GM18511 (cell line): ENCODE measurements around the gene CASZ1.

Experiments used
- ATAC-seq: cut with Tn5 transposase; IDR thresholded peaks from one replicate; pipeline ENCODE4 v1.9.1; 2021; ENCODE audit warnings: mild to moderate bottlenecking, moderate library complexity; ENCODE audit not compliant: unreplicated experiment

The CASZ1 gene

GRCh38 chr1:10692401-10693021 lies 103.9 kb downstream of the CASZ1 start:
- no peak for ATAC-seq

- no peak for ATAC-seq
Observed at GRCh38 chr1:10691740-10692125, 104.7 kb downstream of the CASZ1 start.

GRCh38 chr1:10691075-10691739 lies 105.2 kb downstream of the CASZ1 start:
- ATAC-seq, result no peak

GRCh38 chr1:10690484-10690883 lies 106.0 kb downstream of the CASZ1 start:
- no peak for ATAC-seq

- ATAC-seq, result no peak
Observed at GRCh38 chr1:10688409-10688786, 108.0 kb downstream of the CASZ1 start.

- ATAC-seq, result no peak
Observed at GRCh38 chr1:10687782-10688408, 108.6 kb downstream of the CASZ1 start.

- ATAC-seq, result no peak
Observed at GRCh38 chr1:10687251-10687651, 109.2 kb downstream of the CASZ1 start.

- ATAC-seq, result no peak
Observed at GRCh38 chr1:10686404-10687040, 109.9 kb downstream of the CASZ1 start.

GRCh38 chr1:10685808-10686403 lies 110.5 kb downstream of the CASZ1 start:
- ATAC-seq, result no peak

GRCh38 chr1:10685196-10685807 lies 111.1 kb downstream of the CASZ1 start:
- ATAC-seq, result no peak

- no peak for ATAC-seq
Observed at GRCh38 chr1:10684221-10684620, 112.2 kb downstream of the CASZ1 start.

GRCh38 chr1:10682449-10683309 lies 113.8 kb downstream of the CASZ1 start:
- ATAC-seq, result no peak

GRCh38 chr1:10682108-10682445 lies 114.4 kb downstream of the CASZ1 start:
- ATAC-seq, result no peak

- ATAC-seq, result no peak
Observed at GRCh38 chr1:10681296-10682107, 114.9 kb downstream of the CASZ1 start.

- no peak for ATAC-seq
Observed at GRCh38 chr1:10680487-10680886, 116.0 kb downstream of the CASZ1 start.

- no peak for ATAC-seq
Observed at GRCh38 chr1:10679496-10680220, 116.8 kb downstream of the CASZ1 start.

- no peak for ATAC-seq
Observed at GRCh38 chr1:10678852-10679251, 117.6 kb downstream of the CASZ1 start.

GRCh38 chr1:10678402-10678801 lies 118.0 kb downstream of the CASZ1 start:
- ATAC-seq, result no peak
